Smooth muscle cell (in vitro differentiated cells): ENCODE measurements around the gene MARCHF2. TPM values are rescaled to one million over a fixed set of nuclear protein-coding genes. Genes with fewer than 3 reads are reported as not detected.

Source experiments
- DNase-seq: peaks from one replicate; lab custom pipeline; 2025; ENCODE audit not compliant: unreplicated experiment; lab: John Stamatoyannopoulos, UW
- H2AFZ ChIP-seq: fragments of 200-600 bp; sonication (generic); 2 replicates; pipeline ENCODE4 v1.6.0; 2016; ENCODE audit warnings: antibody characterized with exemption, low read depth, mild to moderate bottlenecking
- H3F3A ChIP-seq: fragments of 200-600 bp; sonication (generic); 2 replicates; pipeline ENCODE4 v1.6.0; 2017; ENCODE audit warnings: antibody characterized with exemption, low read depth
- H3K27ac ChIP-seq: fragments of 200-600 bp; sonication (generic); 2 replicates; pipeline ENCODE4 v1.5.1; 2016; ENCODE audit warnings: low read depth, mild to moderate bottlenecking
- H3K27me3 ChIP-seq: fragments of 200-600 bp; sonication (generic); 2 replicates; pipeline ENCODE4 v1.6.1; 2016; ENCODE audit warnings: low read depth, mild to moderate bottlenecking
- H3K36me3 ChIP-seq: fragments of 200-600 bp; sonication (generic); 2 replicates; pipeline ENCODE4 v1.5.1; 2016; ENCODE audit warnings: low read depth
- H3K4me1 ChIP-seq: fragments of 200-600 bp; sonication (generic); 2 replicates; pipeline ENCODE4 v1.5.1; 2016; ENCODE audit warnings: low read depth
- H3K4me2 ChIP-seq: fragments of 200-600 bp; sonication (generic); 2 replicates; pipeline ENCODE4 v1.6.0; 2016; ENCODE audit warnings: mild to moderate bottlenecking
- H3K4me3 ChIP-seq: fragments of 200-600 bp; sonication (generic); 2 replicates; pipeline ENCODE4 v1.5.1; 2016; ENCODE audit warnings: mild to moderate bottlenecking
- H3K79me2 ChIP-seq: fragments of 200-600 bp; sonication (generic); 2 replicates; pipeline ENCODE4 v1.6.0; 2016; ENCODE audit warnings: low read depth, mild to moderate bottlenecking
- H3K9ac ChIP-seq: fragments of 200-600 bp; sonication (generic); 2 replicates; pipeline ENCODE4 v1.6.0; 2016; ENCODE audit warnings: low read depth
- H3K9me3 ChIP-seq: fragments of 200-600 bp; sonication (generic); replicated peaks from 2 replicates; pipeline ENCODE4 v1.5.1; 2016; ENCODE audit warnings: low read depth
- H4K20me1 ChIP-seq: fragments of 200-600 bp; sonication (generic); 2 replicates; pipeline ENCODE4 v1.6.0; 2016; ENCODE audit warnings: low read depth
- WGBS: methylation state at CpG from one replicate; pipeline ENCODE4 v1.1.7; 2016; ENCODE audit warnings: low lambda C conversion rate; 5-methylcytosine and 5-hydroxymethylcytosine counted together
- microRNA-seq: library from miRNA; unstranded; fragments of <30 nt; microRNA quantifications from one replicate; pipeline ENCODE4, GENCODE V29; 2016; ENCODE audit warnings: borderline number of aligned reads
- polyA plus RNA-seq: library from polyadenylated mRNA; unstranded; fragments of >200 nt; fragmentation: Nextera tagmentation; extraction: Ambion mirVana; gene quantifications from 2 replicates; pipeline ENCODE4 v1.2.1, GENCODE V29; 2016
- small RNA-seq: library from RNA; depleted of rRNA; stranded (forward); fragments of <200 nt; gene quantifications from one replicate; pipeline ENCODE3, GENCODE V24; 2014
- total RNA-seq: library from RNA; depleted of rRNA; stranded (reverse); fragments of >200 nt; gene quantifications from 2 replicates; pipeline ENCODE4 v1.2.3, GENCODE V29; 2014
- TF ChIP-seq, protein P1 (sequence below): fragments of 200-600 bp; sonication (generic); IDR thresholded peaks from 2 replicates; pipeline ENCODE4 v1.5.1; 2017; ENCODE audit warnings: borderline replicate concordance, mild to moderate bottlenecking, antibody characterized with exemption; ENCODE audit not compliant: insufficient read depth, poor library complexity, severe bottlenecking

Gene MARCHF2
- total and polyA plus RNA-seq, 2 experiments from 2014 or later, result 22.2 to 24.4 TPM

DNA sequence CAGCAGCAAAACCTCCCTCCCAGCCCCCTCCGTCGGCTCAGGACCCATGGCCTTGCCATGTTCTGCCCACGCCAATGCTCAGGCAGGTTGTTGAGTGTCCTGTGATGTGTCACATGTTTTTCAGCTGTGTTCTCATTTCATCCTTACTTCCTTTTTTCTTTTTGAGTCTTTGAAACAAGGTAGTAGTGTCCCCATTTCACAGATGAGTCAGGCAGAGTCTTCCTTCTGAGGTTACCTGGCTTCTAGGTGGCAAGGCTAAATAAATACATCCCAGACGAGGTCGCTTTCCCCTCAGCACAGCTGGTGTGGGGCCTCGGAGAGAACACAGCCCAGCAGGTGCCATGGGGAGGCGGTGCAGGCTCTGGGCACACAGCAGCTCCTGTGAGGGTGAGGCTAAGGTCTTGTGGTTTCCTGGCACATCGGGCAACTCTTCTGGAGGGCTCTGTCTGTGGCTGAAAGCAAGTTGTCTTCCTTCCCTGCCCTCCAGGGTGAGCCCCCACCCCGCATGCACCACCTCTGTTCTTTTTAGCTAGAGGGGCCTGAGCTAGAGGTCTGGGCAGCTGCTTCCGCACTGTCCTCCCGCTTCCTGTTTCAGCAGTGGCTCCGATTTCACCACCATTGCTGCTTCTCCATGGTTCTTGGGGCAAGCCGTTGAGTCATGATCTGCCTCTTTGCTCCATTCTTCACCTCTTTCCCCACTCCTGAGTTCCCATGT, 74.2 kb downstream of the MARCHF2 start:
- Histone ChIP-seq H3K79me2 (peaks cover 9% of the 10 kb centered on the region), H3F3A (no peaks in the 10 kb centered on the region), H3K27me3 (no peaks in the 10 kb centered on the region), H3K9me3 (no peaks in the 10 kb centered on the region), H3K36me3 (no peaks in the 10 kb centered on the region), H3K9ac (no peak overlapping the region), H3K4me2 (no peak overlapping the region), H4K20me1 (peaks cover 68% of the 10 kb centered on the region), H3K4me1 (peaks cover 22% of the 10 kb centered on the region), H3K4me3 (no peak overlapping the region), H3K27ac (no peak overlapping the region), H2AFZ (no peak overlapping the region)
- WGBS, result 95% methylated on average over 13 of the region's 13 CpGs
- no peak for DNase-seq
- TF ChIP-seq, protein P1, sequence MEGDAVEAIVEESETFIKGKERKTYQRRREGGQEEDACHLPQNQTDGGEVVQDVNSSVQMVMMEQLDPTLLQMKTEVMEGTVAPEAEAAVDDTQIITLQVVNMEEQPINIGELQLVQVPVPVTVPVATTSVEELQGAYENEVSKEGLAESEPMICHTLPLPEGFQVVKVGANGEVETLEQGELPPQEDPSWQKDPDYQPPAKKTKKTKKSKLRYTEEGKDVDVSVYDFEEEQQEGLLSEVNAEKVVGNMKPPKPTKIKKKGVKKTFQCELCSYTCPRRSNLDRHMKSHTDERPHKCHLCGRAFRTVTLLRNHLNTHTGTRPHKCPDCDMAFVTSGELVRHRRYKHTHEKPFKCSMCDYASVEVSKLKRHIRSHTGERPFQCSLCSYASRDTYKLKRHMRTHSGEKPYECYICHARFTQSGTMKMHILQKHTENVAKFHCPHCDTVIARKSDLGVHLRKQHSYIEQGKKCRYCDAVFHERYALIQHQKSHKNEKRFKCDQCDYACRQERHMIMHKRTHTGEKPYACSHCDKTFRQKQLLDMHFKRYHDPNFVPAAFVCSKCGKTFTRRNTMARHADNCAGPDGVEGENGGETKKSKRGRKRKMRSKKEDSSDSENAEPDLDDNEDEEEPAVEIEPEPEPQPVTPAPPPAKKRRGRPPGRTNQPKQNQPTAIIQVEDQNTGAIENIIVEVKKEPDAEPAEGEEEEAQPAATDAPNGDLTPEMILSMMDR, result no peak

DNA sequence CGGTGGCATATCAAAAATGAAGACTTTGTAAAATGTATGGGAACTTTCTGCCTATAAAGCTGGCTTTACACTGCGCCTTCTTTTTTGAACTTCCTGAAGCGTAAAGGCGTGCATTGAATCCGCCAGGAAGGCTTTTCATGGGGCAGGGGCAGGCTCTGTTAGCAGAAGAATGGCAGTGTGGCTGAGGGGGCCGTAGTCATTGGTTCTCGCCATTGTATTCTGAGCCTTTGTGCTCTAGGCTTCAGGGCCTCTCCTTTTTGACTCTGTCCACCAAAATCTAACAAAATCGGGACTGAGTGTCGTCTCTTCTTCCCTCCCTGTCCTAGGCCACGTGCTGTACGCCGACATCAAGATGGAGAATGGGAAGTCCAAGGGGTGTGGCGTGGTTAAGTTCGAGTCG, 75.3 kb downstream of the MARCHF2 start:
- Histone ChIP-seq H3K4me3 (no peak overlapping the region), H4K20me1 (peaks cover 58% of the 10 kb centered on the region), H3K4me1 (peaks cover 22% of the 10 kb centered on the region), H3K9ac (no peak overlapping the region), H3K27me3 (no peaks in the 10 kb centered on the region), H2AFZ (no peak overlapping the region), H3K9me3 (no peaks in the 10 kb centered on the region), H3K36me3 (no peaks in the 10 kb centered on the region), H3F3A (no peaks in the 10 kb centered on the region), H3K79me2 (peaks cover 7% of the 10 kb centered on the region), H3K27ac (no peak overlapping the region), H3K4me2 (no peak overlapping the region)
- TF ChIP-seq, protein P1, result no peak
- no peak for DNase-seq
- WGBS, result 88% methylated on average over 15 of the region's 15 CpGs

Small RNAs within 50 kb of the gene (microRNA-seq; reads per million reads assigned to microRNA genes)
- 4.1 reads per million for gene MIR4999

Small RNAs within 50 kb of the gene (small RNA-seq; reads per million reads assigned to genes)
- gene MIR4999, result not detected

Other genes with a start within 250 kb of the MARCHF2 start
- 14.7 and 19.9 TPM in 2 replicates for gene CERS4, start 203.9 kb upstream of the MARCHF2 start, total RNA-seq
- 20.9 and 27.0 TPM in 2 replicates for gene CERS4, start 203.9 kb upstream of the MARCHF2 start, polyA plus RNA-seq
- gene CD320, start 104.9 kb upstream of the MARCHF2 start, total RNA-seq, result 23.8 and 25.3 TPM in 2 replicates
- gene CD320, start 104.9 kb upstream of the MARCHF2 start, polyA plus RNA-seq, result 42.7 and 55.4 TPM in 2 replicates
- 17.3 and 19.4 TPM in 2 replicates for gene NDUFA7, start 91.9 kb upstream of the MARCHF2 start, total RNA-seq
- gene NDUFA7, start 91.9 kb upstream of the MARCHF2 start, polyA plus RNA-seq, result 80.4 and 103 TPM in 2 replicates
- 212 and 236 TPM in 2 replicates for gene RPS28, start 91.8 kb upstream of the MARCHF2 start, total RNA-seq
- gene RPS28, start 91.8 kb upstream of the MARCHF2 start, polyA plus RNA-seq, result 574 and 669 TPM in 2 replicates
- gene KANK3, start 70.0 kb upstream of the MARCHF2 start, total RNA-seq, result 0.40 and 1.2 TPM in 2 replicates
- 1.3 and 2.4 TPM in 2 replicates for gene KANK3, start 70.0 kb upstream of the MARCHF2 start, polyA plus RNA-seq
- 9.4 and 10.2 TPM in 2 replicates for gene ANGPTL4, start 49.1 kb upstream of the MARCHF2 start, total RNA-seq
- gene ANGPTL4, start 49.1 kb upstream of the MARCHF2 start, polyA plus RNA-seq, result 18.7 and 23.9 TPM in 2 replicates
- gene RAB11B, start 22.9 kb upstream of the MARCHF2 start, total RNA-seq, result 12.9 and 28.9 TPM in 2 replicates
- 137 and 148 TPM in 2 replicates for gene RAB11B, start 22.9 kb upstream of the MARCHF2 start, polyA plus RNA-seq
- 44.3 and 54.9 TPM in 2 replicates for gene HNRNPM, start 31.7 kb downstream of the MARCHF2 start, total RNA-seq
- 143 and 156 TPM in 2 replicates for gene HNRNPM, start 31.7 kb downstream of the MARCHF2 start, polyA plus RNA-seq
- gene PRAM1, start 89.3 kb downstream of the MARCHF2 start, total RNA-seq, result not detected in 2 replicates
- 0.18 and 0.74 TPM in 2 replicates for gene PRAM1, start 89.3 kb downstream of the MARCHF2 start, polyA plus RNA-seq
- gene ZNF414, start 100.9 kb downstream of the MARCHF2 start, total RNA-seq, result 1.3 and 10.2 TPM in 2 replicates
- gene ZNF414, start 100.9 kb downstream of the MARCHF2 start, polyA plus RNA-seq, result 33.0 and 42.4 TPM in 2 replicates
- gene MYO1F, start 164.1 kb downstream of the MARCHF2 start, total RNA-seq, result 0.22 TPM in 1 of 2 replicates, not detected in the other
- gene MYO1F, start 164.1 kb downstream of the MARCHF2 start, polyA plus RNA-seq, result 1.4 and 4.1 TPM in 2 replicates
- gene ADAMTS10, start 197.4 kb downstream of the MARCHF2 start, total RNA-seq, result 13.1 and 18.3 TPM in 2 replicates
- 14.1 and 21.9 TPM in 2 replicates for gene ADAMTS10, start 197.4 kb downstream of the MARCHF2 start, polyA plus RNA-seq
- not detected in 2 replicates for gene NFILZ, start 217.3 kb downstream of the MARCHF2 start, total RNA-seq
- gene NFILZ, start 217.3 kb downstream of the MARCHF2 start, polyA plus RNA-seq, result not detected in 2 replicates